ENCODE measurements around the gene EFHD1.

EFHD1 gene

DNA sequence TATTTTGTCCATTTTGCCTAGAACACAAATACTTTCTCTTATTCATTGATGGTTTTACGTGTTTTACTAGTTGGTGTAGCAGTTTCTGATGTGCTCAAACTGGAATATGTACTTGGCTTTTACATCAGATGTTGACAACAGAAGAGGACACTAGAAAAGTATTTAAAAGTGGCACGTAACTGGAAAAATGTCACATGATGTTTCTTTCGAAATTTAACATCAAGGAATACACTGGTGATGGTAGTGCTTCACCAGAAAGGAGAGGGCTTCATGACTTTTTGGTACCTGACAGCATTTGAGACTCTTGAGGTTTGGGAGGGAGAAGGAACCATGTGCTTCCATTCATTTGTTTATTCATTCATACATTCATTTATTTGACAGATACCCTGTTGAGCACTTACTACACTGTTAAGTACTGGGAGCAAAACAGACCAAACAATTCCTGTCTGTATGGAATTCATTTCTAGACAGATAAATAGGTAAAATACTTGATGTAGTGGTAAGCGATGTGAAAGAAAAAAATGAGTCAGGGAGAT, 65.2 kb downstream of the EFHD1 start:
- Histone ChIP-seq H3K27me3 (ENCODE audit: insufficient read depth, poor library complexity, severe bottlenecking) (no peaks in the 10 kb centered on the region), H3K27ac (replicated peaks) (peak overlapping the region; percentile 76; the same call in 1 of the 2 replicates), H3K4me3 (replicated peaks; ENCODE audit: insufficient read depth, low read length) (peak overlapping the region; percentile 89)
- no peak for TF ChIP-seq GABPA (IDR thresholded peaks at IDR 0.05; ENCODE audit: low read depth)
- TF ChIP-seq, protein P1, sequence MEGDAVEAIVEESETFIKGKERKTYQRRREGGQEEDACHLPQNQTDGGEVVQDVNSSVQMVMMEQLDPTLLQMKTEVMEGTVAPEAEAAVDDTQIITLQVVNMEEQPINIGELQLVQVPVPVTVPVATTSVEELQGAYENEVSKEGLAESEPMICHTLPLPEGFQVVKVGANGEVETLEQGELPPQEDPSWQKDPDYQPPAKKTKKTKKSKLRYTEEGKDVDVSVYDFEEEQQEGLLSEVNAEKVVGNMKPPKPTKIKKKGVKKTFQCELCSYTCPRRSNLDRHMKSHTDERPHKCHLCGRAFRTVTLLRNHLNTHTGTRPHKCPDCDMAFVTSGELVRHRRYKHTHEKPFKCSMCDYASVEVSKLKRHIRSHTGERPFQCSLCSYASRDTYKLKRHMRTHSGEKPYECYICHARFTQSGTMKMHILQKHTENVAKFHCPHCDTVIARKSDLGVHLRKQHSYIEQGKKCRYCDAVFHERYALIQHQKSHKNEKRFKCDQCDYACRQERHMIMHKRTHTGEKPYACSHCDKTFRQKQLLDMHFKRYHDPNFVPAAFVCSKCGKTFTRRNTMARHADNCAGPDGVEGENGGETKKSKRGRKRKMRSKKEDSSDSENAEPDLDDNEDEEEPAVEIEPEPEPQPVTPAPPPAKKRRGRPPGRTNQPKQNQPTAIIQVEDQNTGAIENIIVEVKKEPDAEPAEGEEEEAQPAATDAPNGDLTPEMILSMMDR (IDR thresholded peaks at IDR 0.05; ENCODE audit: insufficient read depth, low read length): no peak
- TF ChIP-seq POLR2AphosphoS5 (IDR thresholded peaks at IDR 0.05; ENCODE audit: low read depth): no peak
- no peak for DNase-seq (ENCODE audit: low read depth in 1 of 2, low spot score in 1 of 2)

DNA sequence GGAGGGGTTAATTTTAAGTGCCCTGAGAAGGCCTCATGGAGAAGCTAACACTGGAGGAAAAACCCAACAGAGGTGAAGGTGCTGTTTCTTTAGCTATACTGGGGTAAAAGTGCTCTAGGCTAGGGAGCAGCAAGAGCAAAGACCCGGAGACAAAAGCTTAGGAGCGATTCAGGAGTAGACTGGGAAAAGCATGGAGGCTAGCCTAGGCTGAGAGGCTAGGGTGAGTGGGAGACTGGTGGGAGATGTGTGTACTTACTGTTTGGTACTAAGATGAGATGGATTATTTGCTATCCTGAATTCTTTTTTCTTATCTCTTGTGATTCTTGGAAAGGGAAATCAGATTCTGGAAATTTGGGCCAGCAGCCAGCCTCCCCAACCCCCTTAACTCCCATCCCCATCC, 65.7 kb downstream of the EFHD1 start:
- no peaks in the 10 kb centered on the region for H3K27me3 ChIP-seq (ENCODE audit: insufficient read depth, poor library complexity, severe bottlenecking)
- no peak overlapping the region for H3K4me3 ChIP-seq (replicated peaks; ENCODE audit: insufficient read depth, low read length)
- no peak overlapping the region; the same call in 1 of the 2 replicates for H3K27ac ChIP-seq (replicated peaks)
- TF ChIP-seq POLR2AphosphoS5 (IDR thresholded peaks at IDR 0.05; ENCODE audit: low read depth) (no peak), GABPA (IDR thresholded peaks at IDR 0.05; ENCODE audit: low read depth) (no peak), SPI1 (IDR thresholded peaks at IDR 0.05; ENCODE audit: borderline replicate concordance, low read depth) (no peak)
- TF ChIP-seq, protein P1 (IDR thresholded peaks at IDR 0.05; ENCODE audit: insufficient read depth, low read length): no peak
- TF ChIP-seq, protein P2, sequence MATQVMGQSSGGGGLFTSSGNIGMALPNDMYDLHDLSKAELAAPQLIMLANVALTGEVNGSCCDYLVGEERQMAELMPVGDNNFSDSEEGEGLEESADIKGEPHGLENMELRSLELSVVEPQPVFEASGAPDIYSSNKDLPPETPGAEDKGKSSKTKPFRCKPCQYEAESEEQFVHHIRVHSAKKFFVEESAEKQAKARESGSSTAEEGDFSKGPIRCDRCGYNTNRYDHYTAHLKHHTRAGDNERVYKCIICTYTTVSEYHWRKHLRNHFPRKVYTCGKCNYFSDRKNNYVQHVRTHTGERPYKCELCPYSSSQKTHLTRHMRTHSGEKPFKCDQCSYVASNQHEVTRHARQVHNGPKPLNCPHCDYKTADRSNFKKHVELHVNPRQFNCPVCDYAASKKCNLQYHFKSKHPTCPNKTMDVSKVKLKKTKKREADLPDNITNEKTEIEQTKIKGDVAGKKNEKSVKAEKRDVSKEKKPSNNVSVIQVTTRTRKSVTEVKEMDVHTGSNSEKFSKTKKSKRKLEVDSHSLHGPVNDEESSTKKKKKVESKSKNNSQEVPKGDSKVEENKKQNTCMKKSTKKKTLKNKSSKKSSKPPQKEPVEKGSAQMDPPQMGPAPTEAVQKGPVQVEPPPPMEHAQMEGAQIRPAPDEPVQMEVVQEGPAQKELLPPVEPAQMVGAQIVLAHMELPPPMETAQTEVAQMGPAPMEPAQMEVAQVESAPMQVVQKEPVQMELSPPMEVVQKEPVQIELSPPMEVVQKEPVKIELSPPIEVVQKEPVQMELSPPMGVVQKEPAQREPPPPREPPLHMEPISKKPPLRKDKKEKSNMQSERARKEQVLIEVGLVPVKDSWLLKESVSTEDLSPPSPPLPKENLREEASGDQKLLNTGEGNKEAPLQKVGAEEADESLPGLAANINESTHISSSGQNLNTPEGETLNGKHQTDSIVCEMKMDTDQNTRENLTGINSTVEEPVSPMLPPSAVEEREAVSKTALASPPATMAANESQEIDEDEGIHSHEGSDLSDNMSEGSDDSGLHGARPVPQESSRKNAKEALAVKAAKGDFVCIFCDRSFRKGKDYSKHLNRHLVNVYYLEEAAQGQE (IDR thresholded peaks at IDR 0.05; ENCODE audit: insufficient replicate concordance, low read depth): no peak
- no peak for DNase-seq (ENCODE audit: low read depth in 1 of 2, low spot score in 1 of 2)

DNA sequence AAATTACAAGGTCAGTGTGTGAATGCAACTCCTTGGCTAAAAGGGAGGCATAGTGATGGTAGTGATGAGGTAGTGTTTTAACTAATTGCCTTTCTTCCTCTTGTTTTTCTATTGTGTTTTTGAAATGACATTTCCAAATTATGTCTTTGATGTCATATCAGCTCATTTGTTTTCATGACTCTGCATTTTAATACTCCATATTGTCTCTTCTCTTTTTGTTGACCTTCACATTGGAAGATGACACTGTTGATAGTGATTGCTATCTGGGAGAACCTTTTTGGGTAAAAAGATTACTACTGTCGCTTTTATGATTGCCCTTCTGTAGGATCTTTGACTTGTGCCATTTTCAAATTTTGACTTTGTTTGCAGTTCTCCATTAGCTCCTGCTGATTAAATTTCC, 66.8 kb downstream of the EFHD1 start:
- Histone ChIP-seq H3K27ac (replicated peaks) (no peak overlapping the region), H3K4me3 (replicated peaks; ENCODE audit: insufficient read depth, low read length) (no peak overlapping the region), H3K27me3 (ENCODE audit: insufficient read depth, poor library complexity, severe bottlenecking) (no peaks in the 10 kb centered on the region)
- TF ChIP-seq SPI1 (IDR thresholded peaks at IDR 0.05; ENCODE audit: borderline replicate concordance, low read depth) (no peak), GABPA (IDR thresholded peaks at IDR 0.05; ENCODE audit: low read depth) (no peak), POLR2AphosphoS5 (IDR thresholded peaks at IDR 0.05; ENCODE audit: low read depth) (no peak)
- TF ChIP-seq, protein P2 (IDR thresholded peaks at IDR 0.05; ENCODE audit: insufficient replicate concordance, low read depth): no peak
- TF ChIP-seq, protein P1 (IDR thresholded peaks at IDR 0.05; ENCODE audit: insufficient read depth, low read length): no peak
- no peak for DNase-seq (ENCODE audit: low read depth in 1 of 2, low spot score in 1 of 2)

DNA sequence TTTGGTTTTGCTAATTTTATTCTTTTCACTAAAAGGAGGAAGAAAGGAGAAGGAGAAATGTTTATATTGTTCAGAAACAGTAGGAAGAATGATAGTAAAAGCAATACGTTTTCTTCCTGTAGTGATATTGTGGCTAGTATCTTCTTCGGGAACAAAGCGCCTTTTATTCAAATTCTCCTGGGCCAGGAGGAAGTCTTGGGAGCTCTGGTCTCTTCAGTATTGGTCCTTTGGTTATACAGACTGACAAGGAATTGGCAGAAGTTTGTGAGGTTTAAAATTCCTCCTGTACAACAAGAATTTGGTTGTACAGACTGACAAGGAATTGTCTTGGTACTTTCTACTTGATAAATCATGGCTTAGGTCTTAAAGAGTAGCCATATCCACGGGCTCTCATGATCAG, 73.7 kb downstream of the EFHD1 start:
- TF ChIP-seq, protein P1 (IDR thresholded peaks at IDR 0.05; ENCODE audit: insufficient read depth, low read length): no peak
- TF ChIP-seq GABPA (IDR thresholded peaks at IDR 0.05; ENCODE audit: low read depth) (no peak), SPI1 (IDR thresholded peaks at IDR 0.05; ENCODE audit: borderline replicate concordance, low read depth) (no peak), POLR2AphosphoS5 (IDR thresholded peaks at IDR 0.05; ENCODE audit: low read depth) (no peak)
- TF ChIP-seq, protein P2 (IDR thresholded peaks at IDR 0.05; ENCODE audit: insufficient replicate concordance, low read depth): no peak
- Histone ChIP-seq H3K27me3 (ENCODE audit: insufficient read depth, poor library complexity, severe bottlenecking) (no peaks in the 10 kb centered on the region), H3K4me3 (replicated peaks; ENCODE audit: insufficient read depth, low read length) (no peak overlapping the region), H3K27ac (replicated peaks) (no peak overlapping the region)
- DNase-seq (ENCODE audit: low read depth in 1 of 2, low spot score in 1 of 2): no peak
